ENCODE results near the gene ALB. TPM values are rescaled to one million over a fixed set of nuclear protein-coding genes. Genes with fewer than 3 reads are reported as not detected.
"Not testable (repeated sequence)": the region's sequence is repeated elsewhere in the genome, so short reads cannot be mapped to it uniquely, and the experiment has no call there.

Gene ALB
- total and polyA plus RNA-seq, 11 donors, result 0.21 to 3.3 (median 0.76) TPM; not detected in 6

- H3K27ac ChIP-seq, result no peak overlapping the region
- H3K9me3 ChIP-seq, result peaks cover 0 to 6% (median 0%) of the 10 kb centered on the region in 12 donors
- DNase-seq (no peak), ATAC-seq (no peak)
- H3K27me3 ChIP-seq, result no peaks in the 10 kb centered on the region
- intact Hi-C loops (cut with DNase I), result no loop called here
- no peaks in the 10 kb centered on the region for H3K36me3 ChIP-seq
- no peak overlapping the region for H3K4me3 ChIP-seq
- TF ChIP-seq, protein P1, sequence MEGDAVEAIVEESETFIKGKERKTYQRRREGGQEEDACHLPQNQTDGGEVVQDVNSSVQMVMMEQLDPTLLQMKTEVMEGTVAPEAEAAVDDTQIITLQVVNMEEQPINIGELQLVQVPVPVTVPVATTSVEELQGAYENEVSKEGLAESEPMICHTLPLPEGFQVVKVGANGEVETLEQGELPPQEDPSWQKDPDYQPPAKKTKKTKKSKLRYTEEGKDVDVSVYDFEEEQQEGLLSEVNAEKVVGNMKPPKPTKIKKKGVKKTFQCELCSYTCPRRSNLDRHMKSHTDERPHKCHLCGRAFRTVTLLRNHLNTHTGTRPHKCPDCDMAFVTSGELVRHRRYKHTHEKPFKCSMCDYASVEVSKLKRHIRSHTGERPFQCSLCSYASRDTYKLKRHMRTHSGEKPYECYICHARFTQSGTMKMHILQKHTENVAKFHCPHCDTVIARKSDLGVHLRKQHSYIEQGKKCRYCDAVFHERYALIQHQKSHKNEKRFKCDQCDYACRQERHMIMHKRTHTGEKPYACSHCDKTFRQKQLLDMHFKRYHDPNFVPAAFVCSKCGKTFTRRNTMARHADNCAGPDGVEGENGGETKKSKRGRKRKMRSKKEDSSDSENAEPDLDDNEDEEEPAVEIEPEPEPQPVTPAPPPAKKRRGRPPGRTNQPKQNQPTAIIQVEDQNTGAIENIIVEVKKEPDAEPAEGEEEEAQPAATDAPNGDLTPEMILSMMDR (IDR thresholded peaks at IDR 0.05), result no peak
- no peak for TF ChIP-seq POLR2A (IDR thresholded peaks at IDR 0.05)
- no peaks in the 10 kb centered on the region for H3K4me1 ChIP-seq
These were observed 16.5 kb upstream of the ALB start for GRCh38 chr4:73387552-73387951.

GRCh38 chr4:73388887-73389286 is 15.2 kb upstream of the ALB start:
- DNase-seq (no peak), ATAC-seq (no peak)
- H3K4me1 ChIP-seq, result no peaks in the 10 kb centered on the region
- 89 to 96% (median 93%) methylated on average over 1 of the region's 1 CpG for WGBS, 4 donors
- no peak overlapping the region for H3K4me3 ChIP-seq
- H3K27ac ChIP-seq, result no peak overlapping the region
- intact Hi-C loops (cut with DNase I), result no loop called here
- no peaks in the 10 kb centered on the region for H3K27me3 ChIP-seq
- no peaks in the 10 kb centered on the region for H3K36me3 ChIP-seq
- TF ChIP-seq, protein P1 (IDR thresholded peaks at IDR 0.05), result no peak
- no peak for TF ChIP-seq POLR2A (IDR thresholded peaks at IDR 0.05)
- H3K9me3 ChIP-seq, result peaks cover 0 to 6% (median 0%) of the 10 kb centered on the region in 12 donors

DNA sequence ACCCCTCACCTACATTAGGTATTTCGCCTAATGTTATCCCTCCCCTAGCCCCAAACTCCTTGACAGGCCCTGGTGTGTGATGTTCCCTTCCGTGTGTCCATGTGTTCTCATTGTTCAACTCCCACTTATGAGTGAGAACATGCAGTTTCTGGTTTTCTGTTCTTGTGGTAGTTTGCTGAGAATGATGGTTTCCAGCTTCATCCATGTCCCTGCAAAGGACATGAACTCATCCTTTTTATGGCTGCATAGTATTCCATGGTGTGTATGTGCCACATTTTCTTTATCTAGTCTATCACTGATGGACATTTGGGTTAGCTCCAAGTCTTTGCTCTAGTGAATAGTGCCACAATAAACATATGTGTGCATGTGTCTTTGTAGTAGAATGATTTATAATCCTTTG is 14.4 kb upstream of the ALB start:
- ATAC-seq; H3K27me3 ChIP-seq; intact Hi-C loops (cut with DNase I); H3K9me3 ChIP-seq; H3K27ac ChIP-seq; H3K36me3 ChIP-seq; H3K4me1 ChIP-seq; DNase-seq; H3K4me3 ChIP-seq: not testable (repeated sequence)
- 88 to 92% (median 90%) methylated on average over 2 of the region's 2 CpGs for WGBS, 4 donors

DNA sequence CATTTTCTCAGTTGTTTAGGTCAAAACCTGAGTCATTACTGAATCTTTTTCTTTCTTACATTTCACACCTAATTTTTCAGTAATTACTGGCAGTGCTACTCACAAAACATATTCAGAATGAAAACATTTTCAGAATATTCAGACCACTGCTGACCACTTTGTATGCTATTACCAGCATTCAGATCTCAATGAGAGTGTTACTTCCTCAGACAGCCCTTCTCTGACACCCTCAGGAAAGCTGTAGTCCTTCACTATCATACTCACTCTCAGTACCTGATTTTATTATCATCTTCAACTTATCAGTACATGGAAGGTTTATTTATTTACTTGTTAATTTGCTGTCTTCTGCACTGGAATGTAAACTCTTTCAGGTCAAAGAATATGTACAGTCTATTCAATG is 12.3 kb upstream of the ALB start:
- DNase-seq (no peak), ATAC-seq (no peak)
- TF ChIP-seq, protein P1 (IDR thresholded peaks at IDR 0.05), result no peak
- TF ChIP-seq POLR2A (IDR thresholded peaks at IDR 0.05), result no peak
- Histone ChIP-seq H3K27ac (no peak overlapping the region), H3K27me3 (no peaks in the 10 kb centered on the region), H3K4me1 (no peaks in the 10 kb centered on the region), H3K4me3 (no peak overlapping the region), H3K36me3 (no peaks in the 10 kb centered on the region), H3K9me3 (no peaks in the 10 kb centered on the region)
- intact Hi-C loops (cut with DNase I), result no loop called here

- DNase-seq (no peak), ATAC-seq (no peak)
- intact Hi-C loops (cut with DNase I), result no loop called here
- no peak overlapping the region for H3K27ac ChIP-seq
- H3K4me3 ChIP-seq, result no peak overlapping the region
- H3K9me3 ChIP-seq, result no peaks in the 10 kb centered on the region
- no peaks in the 10 kb centered on the region for H3K4me1 ChIP-seq
- no peak for TF ChIP-seq POLR2A (IDR thresholded peaks at IDR 0.05)
- TF ChIP-seq, protein P1 (IDR thresholded peaks at IDR 0.05), result no peak
- H3K27me3 ChIP-seq, result peaks cover 0 to 3% (median 0%) of the 10 kb centered on the region in 9 donors
- H3K36me3 ChIP-seq, result no peaks in the 10 kb centered on the region
- 82 to 92% (median 90%) methylated on average over 2 of the region's 2 CpGs for WGBS, 4 donors
These were observed 11.2 kb upstream of the ALB start for GRCh38 chr4:73392936-73393335.
